ENCODE measurements around the gene MAMDC2.

MAMDC2 gene

DNA sequence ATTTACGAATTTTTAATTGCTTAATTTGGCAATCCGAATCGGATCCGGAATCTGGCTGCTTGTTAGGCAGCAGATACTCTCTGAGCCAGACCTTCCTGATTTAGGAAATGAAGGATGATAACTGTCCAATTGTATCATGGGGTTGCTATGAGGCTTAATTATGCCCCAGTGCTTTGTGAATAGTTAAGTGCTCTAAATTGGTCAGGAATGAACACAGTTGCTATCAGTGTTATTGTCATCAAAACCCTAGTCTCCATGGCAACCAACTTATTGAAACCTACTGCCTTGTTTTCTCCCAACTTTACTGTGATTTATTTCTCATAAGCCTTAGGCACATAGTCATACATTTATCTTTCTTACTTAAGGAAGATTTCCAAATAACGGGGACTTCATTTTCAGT is 47.9 kb downstream of the MAMDC2 start:
- DNase-seq (ENCODE audit: insufficient read length, low spot score): no peak
- FAIRE-seq: peak; percentile 15
- TF ChIP-seq POLR2A (IDR thresholded peaks at IDR 0.05; ENCODE audit: low read depth, low read length): no peak

DNA sequence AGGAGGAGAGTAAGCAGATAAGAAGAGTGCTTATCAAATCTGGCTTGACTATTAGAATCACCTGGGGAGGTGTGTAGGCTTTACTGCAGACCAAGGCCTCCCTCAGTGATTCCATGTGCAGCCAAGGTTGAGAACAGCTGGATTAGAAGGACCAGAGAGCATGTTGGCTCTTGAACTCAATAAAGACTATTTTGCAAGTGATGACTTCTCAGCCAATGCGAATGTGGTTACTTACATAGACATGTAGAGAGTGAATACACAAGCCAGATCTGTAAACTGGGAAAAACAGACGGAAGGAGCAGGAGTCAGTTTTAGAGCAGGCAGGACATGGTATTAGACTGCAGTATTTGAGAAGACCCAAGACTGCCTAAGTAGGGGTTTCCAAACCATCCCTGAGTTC is 48.5 kb downstream of the MAMDC2 start:
- TF ChIP-seq POLR2A (IDR thresholded peaks at IDR 0.05; ENCODE audit: low read depth, low read length): no peak
- no peak for FAIRE-seq
- DNase-seq (ENCODE audit: insufficient read length, low spot score): no peak

DNA sequence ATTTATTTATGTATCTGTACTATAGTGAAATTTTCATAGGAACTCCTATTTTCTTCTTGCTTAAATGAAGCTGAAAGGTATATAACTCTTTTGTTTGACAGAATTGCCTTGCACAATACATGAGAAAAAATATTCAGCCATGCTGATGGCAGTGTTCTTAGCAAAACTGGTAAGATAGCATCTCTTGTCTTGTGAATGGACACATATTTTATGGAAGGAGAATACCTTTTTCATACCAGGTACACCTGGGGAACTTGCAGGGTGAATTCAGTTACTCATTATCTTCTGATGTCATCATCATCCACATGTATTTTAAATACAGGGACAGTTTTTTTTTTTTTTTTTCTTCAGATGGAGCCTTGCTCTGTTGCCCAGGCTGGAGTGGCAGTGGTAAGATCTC is 49.4 kb downstream of the MAMDC2 start:
- no peak for FAIRE-seq
- no peak for DNase-seq (ENCODE audit: insufficient read length, low spot score)
- no peak for TF ChIP-seq POLR2A (IDR thresholded peaks at IDR 0.05; ENCODE audit: low read depth, low read length)

DNA sequence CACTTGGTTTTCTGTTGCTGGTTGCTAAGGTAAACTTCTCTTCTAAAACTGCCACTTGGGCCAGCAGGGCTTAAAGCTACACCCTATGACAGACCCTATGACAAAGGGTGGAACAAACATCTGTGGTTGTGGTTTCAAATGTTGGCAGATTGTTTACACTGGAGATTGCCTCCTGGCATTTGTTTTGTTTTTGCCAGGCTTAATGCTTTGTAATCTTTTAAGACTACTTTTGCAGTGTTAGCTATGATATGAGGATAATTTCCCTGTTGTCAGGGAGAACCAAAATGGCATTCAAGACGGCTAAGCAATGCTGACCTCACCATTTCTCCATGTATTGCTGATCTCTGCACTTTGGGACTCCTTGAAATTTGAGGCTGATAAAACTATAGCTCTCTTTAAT is 50.3 kb downstream of the MAMDC2 start:
- no peak for TF ChIP-seq POLR2A (IDR thresholded peaks at IDR 0.05; ENCODE audit: low read depth, low read length)
- FAIRE-seq (peak; percentile 75), DNase-seq (ENCODE audit: insufficient read length, low spot score) (no peak)

DNA sequence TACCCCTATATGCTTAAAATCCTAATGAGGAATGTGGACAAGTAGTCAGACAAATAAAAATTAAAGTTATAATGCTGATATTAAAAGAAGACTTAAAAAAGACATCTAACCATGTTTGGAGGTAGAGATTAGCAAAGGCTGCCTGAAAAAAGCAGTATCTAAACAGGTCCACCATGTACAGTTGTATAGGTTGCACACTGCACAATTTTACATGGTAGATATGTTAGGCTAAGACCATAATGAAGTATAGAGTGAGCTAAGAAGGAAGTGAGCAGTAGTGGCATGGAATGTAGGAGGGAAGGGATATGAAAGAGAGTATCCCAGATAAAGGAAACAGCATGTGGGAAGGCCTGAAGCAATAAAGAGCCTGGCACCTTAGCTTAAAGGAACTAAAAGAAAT is 51.1 kb downstream of the MAMDC2 start:
- TF ChIP-seq POLR2A (IDR thresholded peaks at IDR 0.05; ENCODE audit: low read depth, low read length): no peak
- FAIRE-seq (peak; percentile 33), DNase-seq (ENCODE audit: insufficient read length, low spot score) (no peak)

DNA sequence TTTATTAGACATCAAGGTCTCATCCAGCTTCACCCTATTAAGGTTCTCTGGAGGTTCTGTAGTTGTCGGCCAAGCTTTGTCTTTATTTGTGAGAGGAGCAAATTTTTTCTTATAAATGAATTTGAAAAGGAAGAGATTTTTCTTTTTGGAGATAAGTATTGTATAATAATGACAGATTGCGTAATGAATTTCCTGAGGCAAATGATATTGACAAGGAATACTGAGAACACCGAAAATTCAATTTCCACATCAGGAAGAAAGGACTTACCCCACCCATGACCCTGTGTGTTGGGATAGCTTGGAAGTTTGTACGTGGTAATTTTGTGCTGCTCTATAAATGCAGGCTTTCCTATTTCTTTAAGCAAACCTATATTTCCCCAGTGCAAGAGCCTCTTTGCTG is 53.5 kb downstream of the MAMDC2 start:
- DNase-seq (ENCODE audit: insufficient read length, low spot score): no peak
- no peak for FAIRE-seq
- no peak for TF ChIP-seq POLR2A (IDR thresholded peaks at IDR 0.05; ENCODE audit: low read depth, low read length)

DNA sequence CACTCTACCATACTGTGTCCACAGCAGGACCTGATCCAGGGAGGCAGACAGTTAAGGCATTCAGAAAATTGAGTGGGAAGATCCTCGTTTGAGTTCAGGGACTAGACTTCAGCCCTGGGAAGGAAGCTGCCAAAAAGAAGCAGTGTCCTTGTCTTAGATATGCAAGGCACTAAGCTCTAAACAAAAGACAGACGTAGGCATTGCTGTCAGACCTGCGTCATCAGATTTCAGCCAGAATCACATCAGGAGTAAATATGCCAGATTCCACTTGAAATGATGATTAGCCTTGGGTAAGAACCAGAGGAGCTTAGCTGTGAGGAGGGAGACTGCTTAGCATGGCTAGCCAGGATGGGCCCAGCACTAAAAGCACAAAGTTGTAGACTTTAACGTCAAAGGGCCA is 56.7 kb downstream of the MAMDC2 start:
- TF ChIP-seq POLR2A (IDR thresholded peaks at IDR 0.05; ENCODE audit: low read depth, low read length): no peak
- no peak for FAIRE-seq
- DNase-seq (ENCODE audit: insufficient read length, low spot score): no peak

DNA sequence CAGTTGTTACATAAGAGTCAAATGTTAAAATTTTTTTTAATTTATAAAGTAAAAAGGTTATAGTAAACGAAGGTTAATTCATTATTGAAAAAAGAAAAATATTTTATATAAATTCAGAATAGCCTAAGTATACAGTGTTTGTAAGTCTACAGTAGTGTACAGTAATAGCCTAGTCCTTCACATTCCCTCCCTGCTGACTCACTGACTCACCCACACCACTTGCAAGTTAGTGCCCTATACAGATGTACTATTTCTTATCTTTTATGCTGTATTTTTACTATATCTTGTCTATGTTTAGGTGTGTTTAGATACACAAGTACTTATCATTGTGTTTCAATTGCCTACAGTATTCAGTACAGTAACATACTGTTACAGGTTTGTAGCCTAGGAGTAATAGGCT is 57.6 kb downstream of the MAMDC2 start:
- no peak for TF ChIP-seq POLR2A (IDR thresholded peaks at IDR 0.05; ENCODE audit: low read depth, low read length)
- FAIRE-seq (peak; percentile 90), DNase-seq (ENCODE audit: insufficient read length, low spot score) (no peak)

DNA sequence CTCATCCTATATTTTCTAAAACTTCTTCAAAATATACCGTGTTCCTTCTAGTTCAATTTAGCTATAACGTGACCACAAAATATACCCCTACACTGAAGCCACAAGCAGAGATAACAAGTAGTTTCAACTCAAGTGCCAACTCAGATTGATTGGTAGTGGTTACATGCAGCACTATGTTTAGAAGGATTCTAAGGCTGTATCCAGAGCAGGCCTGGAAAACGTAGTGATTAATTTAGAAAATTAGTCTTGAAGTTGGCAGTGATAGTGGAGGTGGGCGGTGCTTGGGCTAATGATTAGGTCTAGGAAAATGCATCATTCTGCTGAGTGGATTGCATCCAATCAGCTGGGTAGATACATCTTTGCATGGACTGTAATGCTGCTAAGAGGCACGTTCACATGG is 61.5 kb downstream of the MAMDC2 start:
- DNase-seq (ENCODE audit: insufficient read length, low spot score): no peak
- FAIRE-seq: no peak
- no peak for TF ChIP-seq POLR2A (IDR thresholded peaks at IDR 0.05; ENCODE audit: low read depth, low read length)

DNA sequence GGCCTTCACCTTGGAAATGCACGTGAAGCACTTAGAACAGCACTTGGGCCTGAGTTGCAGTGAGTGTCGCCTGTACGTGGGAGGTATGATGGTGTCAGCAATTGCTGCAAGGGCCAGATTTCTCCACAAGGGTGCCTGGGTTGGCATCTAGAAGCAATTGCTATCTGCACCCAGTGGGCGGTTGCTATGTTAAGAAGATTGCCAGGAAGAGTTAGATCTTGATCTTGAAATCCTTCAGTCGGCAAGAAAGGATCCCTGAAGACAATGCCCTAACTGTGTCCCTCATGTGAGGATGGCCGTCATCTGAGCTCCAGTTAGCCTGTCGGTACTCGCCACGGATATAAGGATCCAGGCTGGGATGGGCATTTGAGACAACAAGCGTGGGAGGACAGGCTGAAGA is 62.9 kb downstream of the MAMDC2 start:
- DNase-seq (ENCODE audit: insufficient read length, low spot score): no peak
- TF ChIP-seq POLR2A (IDR thresholded peaks at IDR 0.05; ENCODE audit: low read depth, low read length): no peak
- no peak for FAIRE-seq

DNA sequence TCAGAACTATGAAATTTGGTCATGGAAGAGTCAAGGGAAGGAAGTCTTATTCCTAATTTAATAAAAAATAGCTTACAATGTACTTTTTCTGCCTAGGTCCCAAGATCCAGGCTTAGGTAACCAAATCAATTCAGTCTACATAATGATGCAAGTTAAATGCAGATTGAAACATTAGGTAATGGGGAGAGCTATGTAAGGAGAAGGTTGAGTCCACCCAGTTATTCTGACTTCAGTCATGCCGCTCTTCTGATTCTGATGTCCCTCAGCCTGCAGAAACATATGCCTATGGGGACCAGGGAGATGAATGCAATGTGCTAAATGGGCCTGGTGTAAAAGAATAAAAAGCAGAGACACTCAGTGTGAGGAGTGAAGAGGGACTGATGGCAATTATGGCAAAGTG is 63.9 kb downstream of the MAMDC2 start:
- no peak for FAIRE-seq
- no peak for DNase-seq (ENCODE audit: insufficient read length, low spot score)
- TF ChIP-seq POLR2A (IDR thresholded peaks at IDR 0.05; ENCODE audit: low read depth, low read length): no peak

DNA sequence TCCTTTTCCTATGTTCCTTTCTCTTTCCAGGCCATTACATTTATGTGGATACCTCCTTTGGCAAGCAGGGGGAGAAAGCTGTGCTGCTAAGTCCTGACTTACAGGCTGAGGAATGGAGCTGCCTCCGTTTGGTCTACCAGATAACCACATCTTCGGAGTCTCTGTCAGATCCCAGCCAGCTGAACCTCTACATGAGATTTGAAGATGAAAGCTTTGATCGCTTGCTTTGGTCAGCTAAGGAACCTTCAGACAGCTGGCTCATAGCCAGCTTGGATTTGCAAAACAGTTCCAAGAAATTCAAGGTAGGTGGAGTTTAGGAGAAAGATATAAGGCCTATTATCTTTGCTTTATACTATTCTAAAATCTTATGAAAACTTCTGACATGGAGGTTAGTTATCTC is 64.5 kb downstream of the MAMDC2 start:
- TF ChIP-seq POLR2A (IDR thresholded peaks at IDR 0.05; ENCODE audit: low read depth, low read length): no peak
- DNase-seq (ENCODE audit: insufficient read length, low spot score) (no peak), FAIRE-seq (no peak)

DNA sequence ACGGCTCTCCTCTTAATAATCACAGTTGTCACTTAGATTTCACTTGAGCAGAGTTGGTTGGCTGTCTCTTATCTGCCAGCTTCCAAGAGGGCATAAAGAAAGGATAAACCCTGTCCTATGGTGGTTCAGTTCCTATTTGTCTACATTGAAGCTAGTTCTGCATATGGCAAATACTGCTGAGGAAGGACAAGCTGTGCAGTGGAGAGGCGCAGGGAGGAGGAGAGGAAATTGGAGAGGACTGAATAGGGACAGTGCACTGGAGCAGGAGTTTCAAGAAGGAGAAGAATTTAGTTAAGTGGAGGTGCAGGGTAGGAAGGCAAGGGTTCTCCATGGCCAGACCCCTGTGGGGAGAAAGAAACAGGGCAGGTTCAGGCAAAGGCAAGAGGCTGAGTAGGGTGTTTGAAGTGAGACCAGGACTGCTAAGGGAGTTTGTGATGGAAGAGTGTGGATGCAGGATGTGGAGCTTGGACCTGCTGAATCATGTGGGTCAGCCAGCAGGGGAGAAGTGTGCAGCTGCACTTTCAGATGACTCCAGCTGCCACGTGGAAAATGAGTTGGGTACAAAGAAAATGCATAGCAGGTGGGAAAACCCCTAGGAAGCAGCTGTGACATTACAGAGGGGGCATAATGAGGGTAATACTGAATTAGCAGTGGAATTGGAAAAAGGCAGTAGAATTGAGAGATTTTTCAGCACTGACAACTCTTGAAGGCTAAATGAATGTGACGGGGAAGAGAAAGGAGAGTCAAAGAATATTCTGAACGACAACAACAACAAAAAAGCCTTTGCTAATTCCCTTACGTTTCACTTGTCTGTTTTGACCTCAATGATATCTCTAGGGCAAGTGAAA is 66.8 kb downstream of the MAMDC2 start:
- TF ChIP-seq POLR2A (IDR thresholded peaks at IDR 0.05; ENCODE audit: low read depth, low read length): no peak
- DNase-seq (ENCODE audit: insufficient read length, low spot score): peak; percentile 60
- FAIRE-seq: peak; percentile 92

DNA sequence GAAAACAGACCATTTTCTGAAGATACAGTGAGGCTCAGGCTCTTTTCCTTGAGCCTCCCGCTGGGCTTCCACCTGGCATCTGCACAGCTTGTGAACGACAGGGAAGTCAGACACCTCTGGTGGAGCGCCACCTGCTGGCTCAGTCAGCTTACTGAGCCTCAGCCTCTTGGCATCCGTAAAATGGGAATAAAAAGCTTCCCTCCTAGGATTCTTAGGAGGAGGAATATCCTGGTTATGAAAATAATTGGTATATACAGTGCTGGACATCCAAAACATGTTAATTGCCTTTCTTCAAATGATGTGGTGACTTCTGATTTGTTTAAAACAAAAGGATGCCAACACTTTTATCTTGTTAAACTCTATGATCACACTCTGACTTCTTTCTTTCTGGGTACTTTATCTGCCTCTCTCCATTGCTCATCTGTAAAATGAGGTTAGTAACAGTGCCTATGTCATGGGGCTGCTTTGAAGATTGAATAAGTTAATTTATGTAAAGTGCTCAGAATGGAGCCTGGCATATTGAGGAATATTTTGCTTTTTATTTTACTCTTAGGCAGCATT is 67.5 kb downstream of the MAMDC2 start:
- DNase-seq (ENCODE audit: insufficient read length, low spot score): peak; percentile 54
- no peak for FAIRE-seq
- no peak for TF ChIP-seq POLR2A (IDR thresholded peaks at IDR 0.05; ENCODE audit: low read depth, low read length)

DNA sequence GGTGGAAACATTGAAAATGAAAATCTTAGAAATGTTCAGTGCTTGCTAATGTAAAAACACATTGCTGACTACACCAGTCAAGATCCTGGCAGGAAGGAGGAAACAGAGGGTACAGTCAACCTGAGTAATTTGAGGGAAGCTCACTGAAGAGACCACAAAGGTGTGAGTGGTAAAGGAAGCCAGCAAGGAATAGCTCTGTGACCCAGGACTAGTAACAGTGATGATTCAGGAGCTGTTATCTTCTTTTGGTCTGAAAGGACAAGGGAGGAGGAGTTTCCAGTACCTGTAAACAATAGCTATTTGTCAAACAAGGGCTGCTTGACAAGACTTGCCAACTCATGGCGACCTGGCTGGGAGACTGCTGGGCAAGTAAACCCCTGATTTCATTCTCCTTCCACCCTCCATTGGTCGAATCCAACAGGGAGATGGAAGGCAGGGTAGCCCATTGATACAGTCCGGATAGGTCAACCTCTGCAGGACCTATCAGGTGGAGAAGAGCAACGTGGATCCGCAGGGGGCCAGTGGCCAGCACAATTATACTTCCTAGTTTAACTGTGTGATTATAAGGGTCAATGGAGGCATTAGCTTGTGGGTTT is 68.1 kb downstream of the MAMDC2 start:
- no peak for TF ChIP-seq POLR2A (IDR thresholded peaks at IDR 0.05; ENCODE audit: low read depth, low read length)
- DNase-seq (ENCODE audit: insufficient read length, low spot score): no peak

More for the DNA sequence above, 68.1 kb downstream of the MAMDC2 start:
- FAIRE-seq: peak; percentile 89
